GM23338 (cell line): ENCODE results near the gene C2. TPM values are rescaled to one million over a fixed set of nuclear protein-coding genes. Genes with fewer than 3 reads are reported as not detected.
A peak's percentile ranks its signal among the peaks of the same experiment; 100 is the strongest.

ENCODE experiments used
- ATAC-seq: fragments of 200-7000 bp; cut with Tn5 transposase; 3 replicates; pipeline ENCODE4 v1.9.1; 2020
- DNase-seq: peaks from one replicate; pipeline ENCODE4 v3.0.0-alpha.2; 2015; ENCODE audit warnings: low spot score
- H2AFZ ChIP-seq: fragments of 200-600 bp; sonication (generic); 2 replicates; pipeline ENCODE4 v1.8.0; 2016; ENCODE audit warnings: antibody characterized with exemption, mild to moderate bottlenecking, moderate library complexity
- H3F3A ChIP-seq: fragments of 200-600 bp; sonication (generic); replicated peaks from 2 replicates; pipeline ENCODE4 v1.8.0; 2017; ENCODE audit warnings: antibody characterized with exemption, mixed run types, low read depth
- H3K27ac ChIP-seq: fragments of 200-600 bp; sonication (generic); 2 replicates; pipeline ENCODE4 v1.6.1; 2016; ENCODE audit warnings: low read depth
- H3K27me3 ChIP-seq: fragments of 200-600 bp; sonication (generic); 2 replicates; pipeline ENCODE4 v1.8.0; 2016; ENCODE audit warnings: mild to moderate bottlenecking, mixed run types, moderate library complexity; ENCODE audit not compliant: insufficient read depth
- H3K36me3 ChIP-seq: fragments of 200-600 bp; sonication (generic); 2 replicates; pipeline ENCODE4 v1.8.0; 2016; ENCODE audit warnings: mild to moderate bottlenecking; ENCODE audit not compliant: insufficient read depth
- H3K4me1 ChIP-seq: fragments of 200-600 bp; sonication (generic); 2 replicates; pipeline ENCODE4 v1.8.0; 2016; ENCODE audit warnings: mild to moderate bottlenecking, moderate library complexity; ENCODE audit not compliant: insufficient read depth
- H3K4me2 ChIP-seq: fragments of 200-600 bp; sonication (generic); 2 replicates; pipeline ENCODE4 v1.7.1; 2017; ENCODE audit warnings: mixed run types
- H3K4me3 ChIP-seq: fragments of 200-600 bp; sonication (generic); 2 replicates; pipeline ENCODE4 v1.6.1; 2016; ENCODE audit warnings: mixed run types
- H3K79me2 ChIP-seq: fragments of 200-600 bp; sonication (generic); replicated peaks from 2 replicates; pipeline ENCODE4 v1.8.0; 2017; ENCODE audit warnings: mild to moderate bottlenecking; ENCODE audit not compliant: insufficient read depth
- H3K9me2 ChIP-seq: fragments of 200-600 bp; sonication (generic); 2 replicates; pipeline ENCODE4 v1.8.0; 2017; ENCODE audit not compliant: insufficient read depth
- H4K20me1 ChIP-seq: fragments of 200-600 bp; sonication (generic); replicated peaks from 2 replicates; pipeline ENCODE4 v1.8.0; 2017; ENCODE audit warnings: mild to moderate bottlenecking; ENCODE audit not compliant: insufficient read depth
- H3K27ac Mint-ChIP-seq: 2 replicates; pipeline ENCODE4 v1.8.0; 2020; ENCODE audit warnings: inconsistent platforms, mild to moderate bottlenecking, moderate library complexity, mixed read lengths
- H3K27me3 Mint-ChIP-seq: 3 replicates; pipeline ENCODE4 v1.8.0; 2022; ENCODE audit warnings: low read depth, mild to moderate bottlenecking, moderate library complexity, mixed read lengths, inconsistent platforms; ENCODE audit not compliant: insufficient read depth, poor library complexity
- H3K36me3 Mint-ChIP-seq: 3 replicates; pipeline ENCODE4 v1.8.0; 2021; ENCODE audit warnings: low read depth, mild to moderate bottlenecking, inconsistent platforms, moderate library complexity, mixed read lengths
- H3K4me1 Mint-ChIP-seq: 3 replicates; pipeline ENCODE4 v1.8.0; 2020; ENCODE audit warnings: mild to moderate bottlenecking, inconsistent platforms, mixed read lengths
- H3K4me3 Mint-ChIP-seq: 3 replicates; pipeline ENCODE4 v1.8.0; 2021; ENCODE audit warnings: moderate library complexity, mild to moderate bottlenecking, inconsistent platforms, mixed read lengths
- H3K9me3 Mint-ChIP-seq: 3 replicates; pipeline ENCODE4 v1.8.0; 2020; ENCODE audit warnings: moderate library complexity, mild to moderate bottlenecking, inconsistent platforms, mixed read lengths
- CREB1 ChIP-seq: fragments of 250-450 bp; sonication (Bioruptor Pico); IDR thresholded peaks from 2 replicates; pipeline ENCODE4 v1.5.0; 2020; ENCODE audit warnings: low read depth, mild to moderate bottlenecking, moderate library complexity
- ETS1 ChIP-seq: IDR thresholded peaks from 2 replicates; pipeline ENCODE4 v1.6.1; 2016; ENCODE audit warnings: antibody characterized with exemption
- EZH2 ChIP-seq: fragments of 200-600 bp; sonication (generic); IDR thresholded peaks from one replicate; pipeline ENCODE4 v1.8.0; 2017; ENCODE audit warnings: antibody characterized with exemption, mild to moderate bottlenecking, low read depth; ENCODE audit not compliant: unreplicated experiment
- EZH2phosphoT487 ChIP-seq: fragments of 200-600 bp; sonication (generic); IDR thresholded peaks from one replicate; pipeline ENCODE4 v1.8.1; 2018; ENCODE audit warnings: antibody characterized with exemption; ENCODE audit not compliant: unreplicated experiment
- NANOG ChIP-seq: IDR thresholded peaks from 2 replicates; pipeline ENCODE4 v1.6.1; 2016; ENCODE audit warnings: antibody characterized with exemption, borderline replicate concordance
- ZNF114 ChIP-seq: fragments of 250-450 bp; sonication (Bioruptor Pico); IDR thresholded peaks from 2 replicates; pipeline ENCODE4 v1.5.0; 2020; ENCODE audit warnings: mild to moderate bottlenecking, moderate library complexity
- ZNF331 ChIP-seq: fragments of 250-450 bp; sonication (Bioruptor Pico); IDR thresholded peaks from 2 replicates; pipeline ENCODE4 v1.5.0; 2020; ENCODE audit warnings: low read depth, mild to moderate bottlenecking, moderate library complexity
- ZNF462 ChIP-seq: fragments of 250-450 bp; sonication (Bioruptor Pico); IDR thresholded peaks from 2 replicates; pipeline ENCODE4 v1.5.0; 2020; ENCODE audit warnings: mild to moderate bottlenecking, moderate library complexity
- polyA plus RNA-seq: library from polyadenylated mRNA; unstranded; fragments of >200 nt; fragmentation: Nextera tagmentation; extraction: Ambion mirVana; gene quantifications from 2 replicates; pipeline ENCODE4 v1.2.1, GENCODE V29; 2016
- total RNA-seq: library from RNA; depleted of rRNA; stranded (reverse); fragments of >200 nt; shearing (Covaris generic); gene quantifications from 2 replicates; pipeline ENCODE4 v1.2.3, GENCODE V29; 2014
- TF ChIP-seq, protein P1 (sequence below): IDR thresholded peaks from one replicate; pipeline ENCODE4 v1.6.1; 2018; ENCODE audit warnings: antibody characterized with exemption; ENCODE audit not compliant: unreplicated experiment

C2 gene
- total and polyA plus RNA-seq, 2 experiments from 2014 or later = 0.16 to 1.7 TPM

GRCh38 chr6:31906122-31906521, 21.4 kb upstream of the C2 start:
- no peaks in the 10 kb centered on the region for H4K20me1 ChIP-seq

More at GRCh38 chr6:31906122-31906521, 21.4 kb upstream of the C2 start:
- Mint-ChIP-seq H3K27me3 (peaks cover 13% of the 10 kb centered on the region), H3K9me3 (no peaks in the 10 kb centered on the region), H3K27ac (peak overlapping the region; percentile 38), H3K4me3 (peak overlapping the region; percentile 49), H3K4me1 (peaks cover 16% of the 10 kb centered on the region), H3K36me3 (no peaks in the 10 kb centered on the region; the same call in 2 of the 3 replicates)
- TF ChIP-seq EZH2 (no peak), EZH2phosphoT487 (no peak), ZNF331 (CRISPR knock-in tag) (no peak), ZNF462 (CRISPR knock-in tag) (no peak), ETS1 (no peak), ZNF114 (CRISPR knock-in tag) (no peak), CREB1 (CRISPR knock-in tag) (no peak), NANOG (no peak)
- TF ChIP-seq, protein P1, sequence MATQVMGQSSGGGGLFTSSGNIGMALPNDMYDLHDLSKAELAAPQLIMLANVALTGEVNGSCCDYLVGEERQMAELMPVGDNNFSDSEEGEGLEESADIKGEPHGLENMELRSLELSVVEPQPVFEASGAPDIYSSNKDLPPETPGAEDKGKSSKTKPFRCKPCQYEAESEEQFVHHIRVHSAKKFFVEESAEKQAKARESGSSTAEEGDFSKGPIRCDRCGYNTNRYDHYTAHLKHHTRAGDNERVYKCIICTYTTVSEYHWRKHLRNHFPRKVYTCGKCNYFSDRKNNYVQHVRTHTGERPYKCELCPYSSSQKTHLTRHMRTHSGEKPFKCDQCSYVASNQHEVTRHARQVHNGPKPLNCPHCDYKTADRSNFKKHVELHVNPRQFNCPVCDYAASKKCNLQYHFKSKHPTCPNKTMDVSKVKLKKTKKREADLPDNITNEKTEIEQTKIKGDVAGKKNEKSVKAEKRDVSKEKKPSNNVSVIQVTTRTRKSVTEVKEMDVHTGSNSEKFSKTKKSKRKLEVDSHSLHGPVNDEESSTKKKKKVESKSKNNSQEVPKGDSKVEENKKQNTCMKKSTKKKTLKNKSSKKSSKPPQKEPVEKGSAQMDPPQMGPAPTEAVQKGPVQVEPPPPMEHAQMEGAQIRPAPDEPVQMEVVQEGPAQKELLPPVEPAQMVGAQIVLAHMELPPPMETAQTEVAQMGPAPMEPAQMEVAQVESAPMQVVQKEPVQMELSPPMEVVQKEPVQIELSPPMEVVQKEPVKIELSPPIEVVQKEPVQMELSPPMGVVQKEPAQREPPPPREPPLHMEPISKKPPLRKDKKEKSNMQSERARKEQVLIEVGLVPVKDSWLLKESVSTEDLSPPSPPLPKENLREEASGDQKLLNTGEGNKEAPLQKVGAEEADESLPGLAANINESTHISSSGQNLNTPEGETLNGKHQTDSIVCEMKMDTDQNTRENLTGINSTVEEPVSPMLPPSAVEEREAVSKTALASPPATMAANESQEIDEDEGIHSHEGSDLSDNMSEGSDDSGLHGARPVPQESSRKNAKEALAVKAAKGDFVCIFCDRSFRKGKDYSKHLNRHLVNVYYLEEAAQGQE = no peak
- Histone ChIP-seq H3K27me3 (no peaks in the 10 kb centered on the region), H3K27ac (no peak overlapping the region), H3K36me3 (no peaks in the 10 kb centered on the region), H3K4me1 (peaks cover 17% of the 10 kb centered on the region), H3K79me2 (no peaks in the 10 kb centered on the region), H3K9me2 (no peaks in the 10 kb centered on the region), H3K4me2 (peak overlapping the region; percentile 70), H3F3A (peaks cover 7% of the 10 kb centered on the region; the same call in 1 of the 2 replicates), H3K4me3 (0 out of 2 replicates have a peak overlapping the region, but pooled peaks have one; percentile 1), H2AFZ (peak overlapping the region; percentile 78)
- ATAC-seq = peak; percentile 57
- DNase-seq = peak; percentile 70
